MCF 10A (cell line): ENCODE results near the gene DDX53. TPM values are rescaled to one million over a fixed set of nuclear protein-coding genes. Genes with fewer than 3 reads are reported as not detected.

Experiments used
- BruUV-seq: library from RNA; stranded (reverse); fragments of 400-500 nt; replicated peaks from 2 replicates; lab custom pipeline; 2021; lab: Mats Ljungman, UMichigan
- CTCF ChIA-PET: fragments of 300-600 bp; sonication (Branson Sonifier 250); formaldehyde crosslinking; extraction: SDS; loops from one replicate; lab custom pipeline; 2021; ENCODE audit warnings: antibody characterized with exemption, inconsistent platforms; lab: Yijun Ruan, JAX
- POLR2A ChIA-PET: fragments of 300-600, 350-650 bp; sonication (Branson Sonifier 250); formaldehyde crosslinking; extraction: SDS; loops from one replicate; lab custom pipeline; 2020; ENCODE audit warnings: antibody characterized with exemption, inconsistent platforms; lab: Yijun Ruan, JAX
- DNase-seq: peaks from one replicate; pipeline ENCODE4 v3.0.0-alpha.2; 2018; ENCODE audit not compliant: unreplicated experiment
- H3K27ac Mint-ChIP-seq: one replicate; pipeline ENCODE4 v1.8.0; 2022; ENCODE audit warnings: mild to moderate bottlenecking, low read depth, mixed read lengths; ENCODE audit not compliant: unreplicated experiment
- H3K27me3 Mint-ChIP-seq: one replicate; pipeline ENCODE4 v1.8.0; 2022; ENCODE audit warnings: mixed read lengths; ENCODE audit not compliant: insufficient read depth, unreplicated experiment
- H3K36me3 Mint-ChIP-seq: one replicate; pipeline ENCODE4 v1.8.0; 2022; ENCODE audit warnings: mild to moderate bottlenecking, moderate library complexity, mixed read lengths; ENCODE audit not compliant: insufficient read depth, unreplicated experiment
- H3K4me1 Mint-ChIP-seq: one replicate; pipeline ENCODE4 v1.8.0; 2022; ENCODE audit warnings: mixed read lengths; ENCODE audit not compliant: insufficient read depth, unreplicated experiment
- H3K4me3 Mint-ChIP-seq: one replicate; pipeline ENCODE4 v1.8.0; 2022; ENCODE audit warnings: mild to moderate bottlenecking, moderate library complexity, mixed read lengths; ENCODE audit not compliant: unreplicated experiment
- H3K9me3 Mint-ChIP-seq: one replicate; pipeline ENCODE4 v1.8.0; 2022; ENCODE audit warnings: mixed read lengths; ENCODE audit not compliant: unreplicated experiment
- CTCF ChIP-seq: fragments of 200-600 bp; IDR thresholded peaks from one replicate; pipeline ENCODE4 v1.8.0; 2022; ENCODE audit warnings: antibody characterized with exemption, mild to moderate bottlenecking; ENCODE audit not compliant: unreplicated experiment
- intact Hi-C: fragments of 100-400 bp; cut with micrococcal nuclease; formaldehyde crosslinking; loops from 2 replicates; pipeline ENCODE4 v1.14.1; 2022
- total RNA-seq: library from RNA; stranded (reverse); gene quantifications from 2 replicates; pipeline ENCODE4 v1.2.3, GENCODE V29; 2022

Gene DDX53
- total RNA-seq, 1 experiment from 2014 or later: not detected

- no peak for TF ChIP-seq CTCF
- H3K4me1 Mint-ChIP-seq: no peaks in the 10 kb centered on the region
- POLR2A ChIA-PET: no interaction called here
- no peak overlapping the region for H3K4me3 Mint-ChIP-seq
- H3K36me3 Mint-ChIP-seq: no peaks in the 10 kb centered on the region
- no peak for DNase-seq
- no peaks in the 10 kb centered on the region for H3K9me3 Mint-ChIP-seq
- CTCF ChIA-PET: interaction anchor here (0.6 to 0.7 kb wide), 2 partner anchors 1464 to 1566 kb away, joined by 3 read pairs; no protein-coding TSS in a partner anchor
- H3K27me3 Mint-ChIP-seq: peaks cover 57% of the 10 kb centered on the region
- no TSS peak for BruUV-seq
- intact Hi-C loops: no loop called here
- no peak overlapping the region for H3K27ac Mint-ChIP-seq
Observed at GRCh38 chrX:23035493-23035892, 35.7 kb downstream of the DDX53 start.

DNA sequence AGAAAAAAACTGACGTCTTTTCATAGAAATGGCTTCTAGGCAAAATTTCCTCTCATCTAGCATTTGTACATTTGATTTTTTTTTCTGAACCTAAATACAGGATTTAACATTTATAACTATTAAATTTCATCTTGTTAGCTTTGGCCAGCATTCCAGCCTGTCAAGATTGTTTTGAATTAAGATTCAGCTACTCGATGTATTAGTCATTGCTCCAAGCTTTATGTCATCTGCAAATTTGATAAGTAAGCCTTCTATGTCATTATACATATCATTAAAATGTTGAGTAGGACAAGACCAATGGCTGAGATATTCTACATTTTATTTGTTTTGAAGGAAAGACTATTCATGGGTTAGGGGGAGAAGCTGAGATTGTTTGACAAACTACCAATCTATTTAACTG lies 46.7 kb downstream of the DDX53 start:
- Mint-ChIP-seq H3K4me3 (no peak overlapping the region), H3K27ac (no peak overlapping the region), H3K9me3 (no peaks in the 10 kb centered on the region), H3K4me1 (no peaks in the 10 kb centered on the region), H3K27me3 (peaks cover 66% of the 10 kb centered on the region), H3K36me3 (no peaks in the 10 kb centered on the region)
- ChIA-PET CTCF (interaction anchor here (0.6 kb wide), 1 partner anchor 14 kb away, joined by 3 read pairs; no protein-coding TSS in a partner anchor), POLR2A (interaction anchor here (0.9 kb wide), 1 partner anchor 9 kb away, joined by 3 read pairs; no protein-coding TSS in a partner anchor)
- intact Hi-C loops: no loop called here
- TF ChIP-seq CTCF: no peak
- no TSS peak for BruUV-seq
- DNase-seq: no peak

GRCh38 chrX:23048806-23049573 lies 49.2 kb downstream of the DDX53 start:
- no peak for DNase-seq
- Mint-ChIP-seq H3K9me3 (no peaks in the 10 kb centered on the region), H3K4me3 (no peak overlapping the region), H3K27me3 (peaks cover 53% of the 10 kb centered on the region), H3K27ac (no peak overlapping the region), H3K4me1 (no peaks in the 10 kb centered on the region), H3K36me3 (no peaks in the 10 kb centered on the region)
- POLR2A ChIA-PET: no interaction called here
- no TSS peak for BruUV-seq
- TF ChIP-seq CTCF: no peak
- CTCF ChIA-PET: interaction anchor here (0.7 kb wide), 1 partner anchor 88 kb away, joined by 3 read pairs; no protein-coding TSS in a partner anchor
- intact Hi-C loops: no loop called here

DNA sequence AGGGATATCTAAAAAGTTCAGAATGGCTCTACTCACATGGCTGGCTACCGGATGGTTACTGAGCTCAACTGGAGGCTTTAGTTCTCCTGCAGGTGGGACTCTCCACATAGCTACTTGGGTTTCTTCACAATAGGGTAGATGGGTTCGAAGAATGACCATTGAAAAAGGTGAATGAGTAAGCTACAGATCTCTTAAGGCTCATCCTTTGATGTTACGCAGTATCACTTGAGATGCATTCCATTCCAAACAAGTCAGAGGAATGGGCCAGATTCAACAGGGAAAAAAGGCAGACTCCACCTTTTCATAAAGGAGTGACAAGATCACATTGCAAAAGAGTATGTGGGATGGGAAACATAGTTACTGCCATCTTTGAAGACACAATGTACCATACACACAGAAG lies 52.6 kb downstream of the DDX53 start:
- H3K27me3 Mint-ChIP-seq: peaks cover 43% of the 10 kb centered on the region
- POLR2A ChIA-PET: interaction anchor here (0.6 kb wide), 1 partner anchor 321 kb away, joined by 3 read pairs; no protein-coding TSS in a partner anchor
- H3K9me3 Mint-ChIP-seq: no peaks in the 10 kb centered on the region
- H3K36me3 Mint-ChIP-seq: no peaks in the 10 kb centered on the region
- intact Hi-C loops: no loop called here
- H3K27ac Mint-ChIP-seq: no peak overlapping the region
- H3K4me1 Mint-ChIP-seq: no peaks in the 10 kb centered on the region
- CTCF ChIA-PET: no interaction called here
- no TSS peak for BruUV-seq
- no peak for DNase-seq
- no peak overlapping the region for H3K4me3 Mint-ChIP-seq
- no peak for TF ChIP-seq CTCF
